Fibroblast of villous mesenchyme (primary cell): ENCODE data around the gene SART1. TPM values are rescaled to one million over a fixed set of nuclear protein-coding genes. Genes with fewer than 3 reads are reported as not detected.
A peak's percentile ranks its signal among the peaks of the same experiment; 100 is the strongest.

ENCODE experiments used
- DNase-seq: peaks from one replicate; pipeline ENCODE4 v3.0.0-alpha.2; 2010; ENCODE audit warnings: low read depth
- H3K4me3 ChIP-seq: 2 replicates; pipeline ENCODE4 v1.5.1; 2011; ENCODE audit warnings: low read depth, mild to moderate bottlenecking, low read length
- CTCF ChIP-seq: IDR thresholded peaks from 2 replicates; pipeline ENCODE4 v1.5.1; 2012; ENCODE audit warnings: low read depth, mild to moderate bottlenecking, low read length; ENCODE audit not compliant: insufficient read depth
- total RNA-seq: library from RNA; depleted of rRNA; stranded (reverse); fragments of >200 nt; gene quantifications from 2 replicates; pipeline ENCODE4 v1.2.3, GENCODE V29; 2012

The SART1 gene
- total RNA-seq: 25.5 and 26.7 TPM in 2 replicates

DNA sequence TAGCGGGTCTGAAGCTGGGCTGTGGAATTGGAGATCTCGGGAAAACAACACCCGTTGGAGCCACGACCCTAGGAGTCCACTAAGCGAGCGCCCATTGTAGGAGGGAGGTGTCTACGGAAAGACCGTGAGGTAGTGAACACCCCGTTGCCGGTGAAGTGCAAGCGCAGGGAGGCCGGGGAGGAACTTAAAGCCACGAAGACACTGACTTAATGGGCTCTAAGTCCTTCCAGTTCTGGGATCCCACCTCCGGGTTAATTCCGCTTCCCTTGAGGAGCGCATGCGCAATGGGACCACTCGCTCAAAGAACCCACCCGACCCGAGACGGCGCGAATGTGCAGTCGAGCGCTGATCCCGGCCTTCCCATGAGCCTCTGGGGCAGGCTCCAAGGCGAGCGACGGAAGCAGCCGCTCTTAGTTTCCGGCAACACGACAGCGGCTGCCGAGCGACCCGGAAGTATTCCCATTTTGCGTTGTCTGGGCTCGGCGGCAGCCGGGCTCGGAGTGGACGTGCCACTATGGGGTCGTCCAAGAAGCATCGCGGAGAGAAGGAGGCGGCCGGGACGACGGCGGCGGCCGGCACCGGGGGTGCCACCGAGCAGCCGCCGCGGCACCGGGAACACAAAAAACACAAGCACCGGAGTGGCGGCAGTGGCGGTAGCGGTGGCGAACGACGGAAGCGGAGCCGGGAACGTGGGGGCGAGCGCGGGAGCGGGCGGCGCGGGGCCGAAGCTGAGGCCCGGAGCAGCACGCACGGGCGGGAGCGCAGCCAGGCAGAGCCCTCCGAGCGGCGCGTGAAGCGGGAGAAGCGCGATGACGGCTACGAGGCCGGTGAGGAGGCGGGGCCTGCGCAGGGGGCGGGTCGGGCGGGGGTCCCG is at the start of gene SART1:
TSS of gene SART1 (plus strand) at position 468 of the 874 bp plus-strand sequence. CDS start at position 515, 47 bp downstream.
- no peak for TF ChIP-seq CTCF
- peak within 1 kb of the TSS; percentile 87 for H3K4me3 ChIP-seq
- DNase-seq: peak; percentile 98

GRCh38 chr11:65912845-65913244 is 48.7 kb upstream of the SART1 start:
- no peak for TF ChIP-seq CTCF
- no peak overlapping the region for H3K4me3 ChIP-seq
- peak; percentile 56 for DNase-seq

DNA sequence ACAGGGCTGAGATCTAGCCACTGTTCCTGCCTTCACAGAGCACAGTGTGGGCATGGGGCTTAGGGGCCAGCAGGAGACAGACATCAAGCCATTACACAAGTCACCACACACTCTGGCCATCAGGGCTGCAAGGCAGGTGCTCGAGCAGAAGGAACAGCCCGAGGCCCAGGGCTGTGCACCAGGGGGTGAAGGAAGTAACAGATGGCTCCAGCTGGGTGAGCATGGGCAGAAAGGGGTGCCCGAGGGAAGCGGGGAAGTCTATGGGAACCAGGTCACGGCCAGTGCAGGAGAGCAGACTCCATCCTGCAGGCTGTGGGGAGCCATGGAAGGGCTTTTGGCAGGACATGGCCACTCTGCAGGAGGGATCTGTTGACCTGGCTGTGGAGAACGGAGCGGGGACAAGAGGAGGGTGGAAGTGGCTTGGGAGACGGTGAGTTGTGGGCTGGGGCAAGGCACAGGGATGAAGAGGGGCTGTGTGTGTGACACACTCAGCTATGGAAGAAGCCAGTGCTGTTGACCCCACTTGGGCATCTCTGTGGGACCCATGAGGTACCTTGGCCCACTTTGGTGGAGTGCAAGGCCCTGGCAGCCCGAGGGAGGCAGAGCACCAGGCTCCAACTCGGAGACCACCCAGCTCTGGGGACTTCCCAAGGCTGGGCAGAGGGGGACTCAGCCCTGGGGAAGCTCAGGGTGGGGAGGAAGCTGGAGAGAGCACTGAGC is 46.3 kb upstream of the SART1 start:
- TF ChIP-seq CTCF: no peak
- no peak overlapping the region for H3K4me3 ChIP-seq
- no peak for DNase-seq

DNA sequence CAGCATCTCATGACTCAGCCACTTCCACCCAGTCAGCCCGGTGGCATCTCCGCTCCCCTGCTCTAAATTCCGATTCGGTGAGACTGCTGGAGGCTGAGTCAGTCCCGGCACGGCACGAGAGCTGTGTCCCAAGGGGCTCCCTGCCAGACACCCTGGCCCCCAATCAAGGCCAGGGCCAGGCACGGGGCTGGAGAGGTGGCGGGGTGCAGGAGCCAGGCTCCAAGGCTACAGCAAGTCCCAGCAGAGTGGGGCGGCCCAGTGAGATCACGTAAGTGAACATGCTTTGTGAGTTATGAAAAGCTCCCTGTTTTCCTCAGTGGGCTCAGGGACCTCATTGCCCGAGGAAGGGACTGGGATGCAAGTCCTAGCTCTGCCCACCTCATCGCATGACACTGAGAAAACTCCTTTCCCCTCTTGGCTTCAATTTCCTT is 45.7 kb upstream of the SART1 start:
- H3K4me3 ChIP-seq: peak overlapping the region; percentile 18
- DNase-seq: peak; percentile 96
- TF ChIP-seq CTCF: no peak

DNA sequence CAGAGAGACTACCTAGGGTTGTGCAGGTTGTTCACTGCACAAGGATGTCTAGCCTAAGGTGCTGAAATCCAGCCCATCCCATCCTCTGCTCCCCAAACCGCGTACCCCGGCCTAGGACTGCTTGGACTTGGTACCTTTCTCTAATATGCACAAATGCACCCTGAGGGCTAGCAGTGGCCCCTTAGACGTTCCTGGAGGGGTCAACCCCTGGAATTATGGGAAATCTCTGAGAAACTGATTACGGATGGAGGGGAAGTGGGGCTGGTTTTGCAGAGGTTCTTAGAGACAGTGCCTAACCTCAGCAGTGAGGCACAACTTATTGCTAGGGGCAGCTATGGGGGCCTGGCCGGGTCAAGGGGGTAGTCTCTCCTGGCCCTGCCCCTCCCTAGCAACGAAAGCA is 45.1 kb upstream of the SART1 start:
- DNase-seq: no peak
- peak overlapping the region; percentile 18 for H3K4me3 ChIP-seq
- TF ChIP-seq CTCF: no peak

GRCh38 chr11:65917077-65917433 is 44.5 kb upstream of the SART1 start:
- DNase-seq: no peak
- no peak for TF ChIP-seq CTCF

More at GRCh38 chr11:65917077-65917433, 44.5 kb upstream of the SART1 start:
- peak overlapping the region; percentile 94 for H3K4me3 ChIP-seq
